ENCODE measurements around the gene APIP.

Gene APIP, protein sequence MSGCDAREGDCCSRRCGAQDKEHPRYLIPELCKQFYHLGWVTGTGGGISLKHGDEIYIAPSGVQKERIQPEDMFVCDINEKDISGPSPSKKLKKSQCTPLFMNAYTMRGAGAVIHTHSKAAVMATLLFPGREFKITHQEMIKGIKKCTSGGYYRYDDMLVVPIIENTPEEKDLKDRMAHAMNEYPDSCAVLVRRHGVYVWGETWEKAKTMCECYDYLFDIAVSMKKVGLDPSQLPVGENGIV

GRCh38 chr11:34916015-34916842, at the start of gene APIP, which contains the start of gene PDHX:
Gene APIP, minus strand, starts transcription at chr11:34916379. Its CDS starts 95 bp downstream, at chr11:34916284.
Gene PDHX, plus strand, starts transcription at chr11:34916618. Its CDS starts 38 bp downstream, at chr11:34916656.
- Histone ChIP-seq H3K4me1 (ENCODE audit: control insufficient read depth, insufficient read depth, low read length) (no peaks in the 10 kb centered on the region), H3K27me3 (ENCODE audit: control insufficient read depth, insufficient read depth, low read length) (no peaks in the 10 kb centered on the region), H3K36me3 (ENCODE audit: control insufficient read depth, insufficient read depth, low read length) (no peaks in the 10 kb centered on the region), H3K4me3 (ENCODE audit: low read length) (peak within 1 kb of the TSS; percentile 66), H3K27ac (ENCODE audit: low read length) (peak within 1 kb of the TSS; percentile 96), H3K9me3 (ENCODE audit: control insufficient read depth, insufficient read depth, low read length) (no peaks in the 10 kb centered on the region)
- DNase-seq (ENCODE audit: low read depth, low spot score) = peak; percentile 95
- WGBS (ENCODE audit: insufficient coverage, insufficient read length) = no CpG with 5 or more reads among the region's 79 CpGs

GRCh38 chr11:34964610-34965331, 48.6 kb upstream of the APIP start:
- H3K4me1 ChIP-seq (ENCODE audit: control insufficient read depth, insufficient read depth, low read length) = no peaks in the 10 kb centered on the region
- H3K27me3 ChIP-seq (ENCODE audit: control insufficient read depth, insufficient read depth, low read length) = no peaks in the 10 kb centered on the region
- no CpG with 5 or more reads among the region's 3 CpGs for WGBS (ENCODE audit: insufficient coverage, insufficient read length)
- no peak overlapping the region for H3K27ac ChIP-seq (ENCODE audit: low read length)
- no peak overlapping the region for H3K4me3 ChIP-seq (ENCODE audit: low read length)
- H3K9me3 ChIP-seq (ENCODE audit: control insufficient read depth, insufficient read depth, low read length) = no peaks in the 10 kb centered on the region
- peaks cover 3% of the 10 kb centered on the region; the same call in 1 of the 2 replicates for H3K36me3 ChIP-seq (ENCODE audit: control insufficient read depth, insufficient read depth, low read length)
- no peak for DNase-seq (ENCODE audit: low read depth, low spot score)

- Histone ChIP-seq H3K27ac (ENCODE audit: low read length) (no peak overlapping the region), H3K4me3 (ENCODE audit: low read length) (no peak overlapping the region), H3K9me3 (ENCODE audit: control insufficient read depth, insufficient read depth, low read length) (no peaks in the 10 kb centered on the region), H3K27me3 (ENCODE audit: control insufficient read depth, insufficient read depth, low read length) (no peaks in the 10 kb centered on the region), H3K4me1 (ENCODE audit: control insufficient read depth, insufficient read depth, low read length) (no peaks in the 10 kb centered on the region), H3K36me3 (ENCODE audit: control insufficient read depth, insufficient read depth, low read length) (no peaks in the 10 kb centered on the region)
- DNase-seq (ENCODE audit: low read depth, low spot score) = no peak
- WGBS (ENCODE audit: insufficient coverage, insufficient read length) = no CpG with 5 or more reads among the region's 5 CpGs
These were observed 47.2 kb upstream of the APIP start for GRCh38 chr11:34963351-34963750.

DNA sequence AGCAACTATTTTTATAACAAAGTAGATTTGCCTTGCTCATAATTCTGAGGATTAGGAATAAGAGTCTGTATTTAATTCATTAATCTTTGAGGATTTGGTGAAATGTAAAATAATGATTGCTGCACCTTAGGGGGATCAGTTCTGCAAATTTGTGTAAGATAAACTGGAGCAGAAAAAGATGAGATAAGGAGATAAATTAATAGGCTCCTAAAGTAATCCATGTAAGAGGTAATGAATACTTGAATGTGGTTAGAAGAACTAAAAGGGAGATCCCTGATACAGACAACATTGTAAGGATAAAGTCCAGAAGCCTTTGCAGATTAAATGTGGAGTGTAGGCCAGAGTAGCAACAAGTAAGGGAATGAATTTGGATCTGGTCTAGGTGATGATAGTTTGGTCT, 45.9 kb upstream of the APIP start:
- no peaks in the 10 kb centered on the region for H3K36me3 ChIP-seq (ENCODE audit: control insufficient read depth, insufficient read depth, low read length)
- H3K27me3 ChIP-seq (ENCODE audit: control insufficient read depth, insufficient read depth, low read length) = no peaks in the 10 kb centered on the region
- no peak overlapping the region for H3K4me3 ChIP-seq (ENCODE audit: low read length)
- H3K27ac ChIP-seq (ENCODE audit: low read length) = no peak overlapping the region
- no peaks in the 10 kb centered on the region for H3K9me3 ChIP-seq (ENCODE audit: control insufficient read depth, insufficient read depth, low read length)
- H3K4me1 ChIP-seq (ENCODE audit: control insufficient read depth, insufficient read depth, low read length) = no peaks in the 10 kb centered on the region
- DNase-seq (ENCODE audit: low read depth, low spot score) = no peak

DNA sequence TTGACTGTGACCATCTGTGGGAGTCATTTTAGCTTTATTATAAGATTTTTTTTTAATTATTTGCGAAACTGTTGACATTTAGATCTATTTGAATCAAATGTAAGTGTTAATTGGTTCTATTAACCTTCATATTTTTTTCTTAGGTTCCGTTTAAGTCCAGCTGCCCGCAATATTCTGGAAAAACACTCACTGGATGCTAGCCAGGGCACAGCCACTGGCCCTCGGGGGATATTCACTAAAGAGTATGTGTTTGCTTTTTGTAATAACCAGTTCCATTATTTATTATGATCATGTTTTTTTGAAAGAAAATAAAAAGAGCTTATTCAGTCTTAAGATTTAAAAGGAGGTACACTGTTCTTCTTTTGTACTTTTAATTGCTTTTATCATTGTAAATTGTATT, 44.1 kb upstream of the APIP start:
- H3K36me3 ChIP-seq (ENCODE audit: control insufficient read depth, insufficient read depth, low read length) = no peaks in the 10 kb centered on the region
- WGBS (ENCODE audit: insufficient coverage, insufficient read length) = 100% methylated on average over 1 of the region's 4 CpGs
- no peak overlapping the region for H3K4me3 ChIP-seq (ENCODE audit: low read length)
- H3K27ac ChIP-seq (ENCODE audit: low read length) = no peak overlapping the region
- no peaks in the 10 kb centered on the region for H3K27me3 ChIP-seq (ENCODE audit: control insufficient read depth, insufficient read depth, low read length)
- H3K9me3 ChIP-seq (ENCODE audit: control insufficient read depth, insufficient read depth, low read length) = no peaks in the 10 kb centered on the region
- no peaks in the 10 kb centered on the region for H3K4me1 ChIP-seq (ENCODE audit: control insufficient read depth, insufficient read depth, low read length)
- no peak for DNase-seq (ENCODE audit: low read depth, low spot score)

GRCh38 chr11:34959770-34960169, 43.6 kb upstream of the APIP start:
- Histone ChIP-seq H3K36me3 (ENCODE audit: control insufficient read depth, insufficient read depth, low read length) (no peaks in the 10 kb centered on the region), H3K4me1 (ENCODE audit: control insufficient read depth, insufficient read depth, low read length) (no peaks in the 10 kb centered on the region), H3K9me3 (ENCODE audit: control insufficient read depth, insufficient read depth, low read length) (no peaks in the 10 kb centered on the region), H3K27ac (ENCODE audit: low read length) (no peak overlapping the region), H3K27me3 (ENCODE audit: control insufficient read depth, insufficient read depth, low read length) (no peaks in the 10 kb centered on the region), H3K4me3 (ENCODE audit: low read length) (no peak overlapping the region)
- no peak for DNase-seq (ENCODE audit: low read depth, low spot score)
- whole genome bisulfite sequencing (ENCODE audit: insufficient coverage, insufficient read length) = no CpG with 5 or more reads among the region's 1 CpG

DNA sequence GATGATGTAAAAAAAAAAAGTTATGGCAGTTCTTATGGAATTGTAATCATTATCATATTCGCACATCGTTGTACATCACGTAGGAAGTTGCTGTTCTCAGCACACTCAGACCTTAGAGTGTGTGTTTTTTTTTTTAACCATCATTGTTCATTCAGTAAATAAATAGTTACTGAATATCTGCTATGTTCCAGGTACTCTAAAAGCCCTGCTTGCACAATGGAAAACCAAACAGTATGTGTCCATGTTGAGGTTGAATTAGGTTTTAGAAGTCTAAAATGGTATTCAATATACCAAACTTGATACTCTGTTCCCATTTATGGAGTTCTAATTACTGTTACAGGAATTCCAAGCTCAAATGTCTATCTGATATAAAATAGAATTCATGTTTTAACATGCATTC, 41.4 kb upstream of the APIP start:
- Histone ChIP-seq H3K4me1 (ENCODE audit: control insufficient read depth, insufficient read depth, low read length) (no peaks in the 10 kb centered on the region), H3K9me3 (ENCODE audit: control insufficient read depth, insufficient read depth, low read length) (no peaks in the 10 kb centered on the region), H3K4me3 (ENCODE audit: low read length) (no peak overlapping the region), H3K27ac (ENCODE audit: low read length) (no peak overlapping the region), H3K27me3 (ENCODE audit: control insufficient read depth, insufficient read depth, low read length) (no peaks in the 10 kb centered on the region), H3K36me3 (ENCODE audit: control insufficient read depth, insufficient read depth, low read length) (no peaks in the 10 kb centered on the region)
- no peak for DNase-seq (ENCODE audit: low read depth, low spot score)
- WGBS (ENCODE audit: insufficient coverage, insufficient read length) = no CpG with 5 or more reads among the region's 3 CpGs

GRCh38 chr11:34957206-34957605, 41.0 kb upstream of the APIP start:
- Histone ChIP-seq H3K36me3 (ENCODE audit: control insufficient read depth, insufficient read depth, low read length) (no peaks in the 10 kb centered on the region), H3K9me3 (ENCODE audit: control insufficient read depth, insufficient read depth, low read length) (no peaks in the 10 kb centered on the region), H3K27me3 (ENCODE audit: control insufficient read depth, insufficient read depth, low read length) (no peaks in the 10 kb centered on the region), H3K4me3 (ENCODE audit: low read length) (no peak overlapping the region), H3K4me1 (ENCODE audit: control insufficient read depth, insufficient read depth, low read length) (no peaks in the 10 kb centered on the region), H3K27ac (ENCODE audit: low read length) (no peak overlapping the region)
- WGBS (ENCODE audit: insufficient coverage, insufficient read length) = 100% methylated on average over 1 of the region's 5 CpGs
- DNase-seq (ENCODE audit: low read depth, low spot score) = no peak

GRCh38 chr11:34953955-34954354, 37.8 kb upstream of the APIP start:
- DNase-seq (ENCODE audit: low read depth, low spot score) = no peak
- WGBS (ENCODE audit: insufficient coverage, insufficient read length) = no CpG with 5 or more reads among the region's 1 CpG
- no peaks in the 10 kb centered on the region for H3K36me3 ChIP-seq (ENCODE audit: control insufficient read depth, insufficient read depth, low read length)

GRCh38 chr11:34948696-34949095, 32.5 kb upstream of the APIP start:
- no peak for DNase-seq (ENCODE audit: low read depth, low spot score)
- no peaks in the 10 kb centered on the region for H3K9me3 ChIP-seq (ENCODE audit: control insufficient read depth, insufficient read depth, low read length)

More at GRCh38 chr11:34953955-34954354, 37.8 kb upstream of the APIP start:
- no peaks in the 10 kb centered on the region for H3K9me3 ChIP-seq (ENCODE audit: control insufficient read depth, insufficient read depth, low read length)
- no peak overlapping the region for H3K4me3 ChIP-seq (ENCODE audit: low read length)
- H3K27me3 ChIP-seq (ENCODE audit: control insufficient read depth, insufficient read depth, low read length) = no peaks in the 10 kb centered on the region
- H3K4me1 ChIP-seq (ENCODE audit: control insufficient read depth, insufficient read depth, low read length) = no peaks in the 10 kb centered on the region
- no peak overlapping the region for H3K27ac ChIP-seq (ENCODE audit: low read length)

More at GRCh38 chr11:34948696-34949095, 32.5 kb upstream of the APIP start:
- Histone ChIP-seq H3K27ac (ENCODE audit: low read length) (no peak overlapping the region), H3K36me3 (ENCODE audit: control insufficient read depth, insufficient read depth, low read length) (no peaks in the 10 kb centered on the region), H3K4me3 (ENCODE audit: low read length) (no peak overlapping the region), H3K4me1 (ENCODE audit: control insufficient read depth, insufficient read depth, low read length) (no peaks in the 10 kb centered on the region), H3K27me3 (ENCODE audit: control insufficient read depth, insufficient read depth, low read length) (no peaks in the 10 kb centered on the region)
